ENCODE measurements around the gene FETUB. TPM values are rescaled to one million over a fixed set of nuclear protein-coding genes. Genes with fewer than 3 reads are reported as not detected.

Gene FETUB
- not detected in 2 replicates for total RNA-seq

GRCh38 chr3:186639778-186640472 lies at the start of gene FETUB:
TSS of gene FETUB (plus strand) at chr3:186640399. CDS start at chr3:186640461, 62 bp downstream.

GRCh38 chr3:186612721-186613636 lies 27.2 kb upstream of the FETUB start, which contains the start of gene AHSG:
TSS of gene AHSG (plus strand) at chr3:186613060. CDS start at chr3:186613142, 82 bp downstream.

GRCh38 chr3:186665625-186666188 lies 25.5 kb downstream of the FETUB start, which contains the start of gene HRG:
TSS of gene HRG (plus strand) at chr3:186666014. CDS start at chr3:186666032, 18 bp downstream.

Other genes with a start within 250 kb of the FETUB start
- 1.1 and 2.2 TPM in 2 replicates for gene CRYGS, start 96.0 kb upstream of the FETUB start, total RNA-seq
- gene TBCCD1, start 73.1 kb upstream of the FETUB start, total RNA-seq, result 7.5 and 10.1 TPM in 2 replicates
- gene DNAJB11, start 69.7 kb upstream of the FETUB start, total RNA-seq, result 51.1 and 60.6 TPM in 2 replicates
- gene AHSG, start 27.3 kb upstream of the FETUB start, total RNA-seq, result not detected in 2 replicates
- not detected in 2 replicates for gene HRG, start 25.6 kb downstream of the FETUB start, total RNA-seq
- gene KNG1, start 77.0 kb downstream of the FETUB start, total RNA-seq, result not detected in 2 replicates
- 251 and 455 TPM in 2 replicates for gene EIF4A2, start 143.2 kb downstream of the FETUB start, total RNA-seq
- gene RFC4, start 166.1 kb downstream of the FETUB start, total RNA-seq, result 7.4 and 12.8 TPM in 2 replicates
- gene ADIPOQ, start 202.3 kb downstream of the FETUB start, total RNA-seq, result 0.88 and 1.5 TPM in 2 replicates

Data from cardiac ventricle fibroblast (primary cell).